Sigmoid colon (tissue), 4 donors: Measurements from ENCODE around the gene SMIM44.

ENCODE experiments used
- CTCF ChIP-seq, 4 experiments: fragments of 450-650 bp in 3 of 4; fragments of 200-600 bp in 1 of 4; IDR thresholded peaks; one replicate each; pipeline ENCODE4 v1.5.1; 2016 to 2019; ENCODE audit warnings: antibody characterized with exemption in 4 of 4, mild to moderate bottlenecking in 3 of 4, moderate library complexity in 2 of 4
- EP300 ChIP-seq, 4 donors: sonication (generic); formaldehyde crosslinking; IDR thresholded peaks; one replicate each; pipeline ENCODE4 v1.6.1; 2017; ENCODE audit warnings: antibody characterized with exemption in 4 of 4
- POLR2AphosphoS5 ChIP-seq, 4 donors: sonication (generic); formaldehyde crosslinking; IDR thresholded peaks; one replicate each; pipeline ENCODE4 v1.6.1; 2017; ENCODE audit warnings: antibody characterized with exemption in 4 of 4

- TF ChIP-seq CTCF (IDR thresholded peaks at IDR 0.05) (no peak), POLR2AphosphoS5 (IDR thresholded peaks at IDR 0.05) (no peak), EP300 (IDR thresholded peaks at IDR 0.05) (no peak)
Observed at GRCh38 chr19:3483226-3483628, at the start of gene SMIM44.
